Peyer's patch (tissue), 4 donors: ENCODE results near the gene GARIN5B. TPM values are rescaled to one million over a fixed set of nuclear protein-coding genes. Genes with fewer than 3 reads are reported as not detected.
A peak's percentile ranks its signal among the peaks of the same experiment; 100 is the strongest.

Source experiments
- DNase-seq, 3 donors: peaks; one replicate each; pipeline ENCODE4 v3.0.0-alpha.2; 2017 to 2019
- H3K27ac ChIP-seq, 4 donors: fragments of 200-600 bp; sonication (generic); one replicate each; pipeline ENCODE4 v1.5.1; 2016 to 2019
- H3K27me3 ChIP-seq, 2 donors: fragments of 200-600 bp; sonication (generic); one replicate each; pipeline ENCODE4 v1.5.1; 2019
- H3K36me3 ChIP-seq, 3 donors: fragments of 200-600 bp; sonication (generic); one replicate each; pipeline ENCODE4 v1.5.1; 2016 to 2019
- H3K4me1 ChIP-seq, 4 donors: fragments of 200-600 bp; sonication (generic); one replicate each; pipeline ENCODE4 v1.5.1; 2016 to 2019
- H3K4me3 ChIP-seq, 4 donors: fragments of 200-600 bp; sonication (generic); 1 replicate in 3 of 4; 2 replicates in 1 of 4; pipeline ENCODE4 v1.5.1; 2016 to 2019; ENCODE audit warnings: mild to moderate bottlenecking in 1 of 4
- H3K9me3 ChIP-seq, 4 donors: fragments of 200-600 bp; sonication (generic); one replicate each; pipeline ENCODE4 v1.5.1; 2016 to 2019; ENCODE audit warnings: mild to moderate bottlenecking in 1 of 4
- POLR2A ChIP-seq, 2 donors: fragments of 450-650 bp; IDR thresholded peaks; one replicate each; pipeline ENCODE4 v1.5.1; 2017; ENCODE audit warnings: antibody characterized with exemption in 2 of 2, mild to moderate bottlenecking in 2 of 2, moderate library complexity in 2 of 2
- total RNA-seq, 4 donors: library from RNA; depleted of rRNA; stranded (reverse); fragments of >200 nt; gene quantifications; one replicate each; pipeline ENCODE4 v1.1.0, GENCODE V29; 2016
- TF ChIP-seq, protein P1 (sequence below), 6 experiments: fragments of 450-650 bp in 4 of 6; fragments of 200-600 bp in 2 of 6; sonication (generic) in 1 of 6; IDR thresholded peaks; one replicate each; pipeline ENCODE4 v1.5.1; 2017 to 2019; ENCODE audit warnings: antibody characterized with exemption in 6 of 6, mild to moderate bottlenecking in 3 of 6, moderate library complexity in 1 of 6

The GARIN5B gene
- total RNA-seq, 4 donors from 2014 or later: not detected

DNA sequence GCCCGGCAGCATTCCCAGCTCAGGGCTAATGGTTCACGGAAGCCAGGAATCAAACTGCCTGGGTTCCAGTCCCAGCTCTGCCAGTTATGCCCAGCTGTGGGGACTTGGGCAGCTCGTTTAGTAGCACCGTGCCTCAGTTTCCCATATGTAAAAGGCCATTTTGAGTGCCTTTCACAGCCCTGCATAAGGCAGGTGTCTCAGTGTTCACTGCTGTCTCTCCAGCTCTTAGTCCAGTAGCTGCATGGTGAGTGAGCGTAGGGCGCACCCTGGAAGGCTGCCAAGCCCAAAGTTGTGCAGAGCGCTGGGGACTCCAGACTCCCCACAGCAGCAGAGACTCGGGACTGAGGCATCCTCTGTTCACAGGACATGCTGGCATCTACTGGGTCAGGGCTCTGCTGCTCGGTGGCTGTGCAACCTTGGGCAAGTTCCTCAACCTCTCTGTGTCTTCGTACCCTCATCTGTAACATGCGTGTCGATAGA is 28.2 kb upstream of the GARIN5B start:
- Histone ChIP-seq H3K9me3 (no peaks in the 10 kb centered on the region), H3K4me1 (peaks cover 8 to 33% (median 22%) of the 10 kb centered on the region in 4 donors), H3K27me3 (no peaks in the 10 kb centered on the region), H3K36me3 (peaks cover 0 to 40% (median 0%) of the 10 kb centered on the region in 3 donors), H3K27ac (no peak overlapping the region), H3K4me3 (no peak overlapping the region)
- TF ChIP-seq, protein P1, sequence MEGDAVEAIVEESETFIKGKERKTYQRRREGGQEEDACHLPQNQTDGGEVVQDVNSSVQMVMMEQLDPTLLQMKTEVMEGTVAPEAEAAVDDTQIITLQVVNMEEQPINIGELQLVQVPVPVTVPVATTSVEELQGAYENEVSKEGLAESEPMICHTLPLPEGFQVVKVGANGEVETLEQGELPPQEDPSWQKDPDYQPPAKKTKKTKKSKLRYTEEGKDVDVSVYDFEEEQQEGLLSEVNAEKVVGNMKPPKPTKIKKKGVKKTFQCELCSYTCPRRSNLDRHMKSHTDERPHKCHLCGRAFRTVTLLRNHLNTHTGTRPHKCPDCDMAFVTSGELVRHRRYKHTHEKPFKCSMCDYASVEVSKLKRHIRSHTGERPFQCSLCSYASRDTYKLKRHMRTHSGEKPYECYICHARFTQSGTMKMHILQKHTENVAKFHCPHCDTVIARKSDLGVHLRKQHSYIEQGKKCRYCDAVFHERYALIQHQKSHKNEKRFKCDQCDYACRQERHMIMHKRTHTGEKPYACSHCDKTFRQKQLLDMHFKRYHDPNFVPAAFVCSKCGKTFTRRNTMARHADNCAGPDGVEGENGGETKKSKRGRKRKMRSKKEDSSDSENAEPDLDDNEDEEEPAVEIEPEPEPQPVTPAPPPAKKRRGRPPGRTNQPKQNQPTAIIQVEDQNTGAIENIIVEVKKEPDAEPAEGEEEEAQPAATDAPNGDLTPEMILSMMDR (IDR thresholded peaks at IDR 0.05): no peak
- no peak for TF ChIP-seq POLR2A (IDR thresholded peaks at IDR 0.05)
- no peak for DNase-seq

DNA sequence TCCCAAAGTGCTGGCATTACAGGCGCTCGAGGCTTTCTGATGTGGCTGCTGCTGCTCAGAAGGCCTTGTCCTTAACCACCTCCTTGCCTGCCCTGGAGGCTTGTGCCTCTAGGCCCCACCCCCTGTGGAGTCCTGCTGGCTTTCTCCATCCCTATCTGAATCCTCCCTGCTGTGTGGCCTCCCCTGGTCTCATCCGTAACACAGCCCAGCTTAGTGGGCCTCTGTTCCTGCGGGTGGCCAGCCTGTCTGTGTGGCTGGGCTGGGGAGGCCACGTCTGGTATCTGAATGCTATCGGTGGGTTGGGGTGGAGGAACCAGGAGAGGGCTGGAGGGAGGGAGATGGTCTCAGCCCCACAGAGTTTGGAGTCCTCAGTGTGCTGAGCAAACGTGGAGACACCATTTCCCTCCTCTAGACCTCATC is 27.4 kb upstream of the GARIN5B start:
- Histone ChIP-seq H3K27me3 (no peaks in the 10 kb centered on the region), H3K36me3 (peaks cover 0 to 40% (median 0%) of the 10 kb centered on the region in 3 donors), H3K9me3 (no peaks in the 10 kb centered on the region), H3K27ac (no peak overlapping the region), H3K4me1 (peaks cover 8 to 33% (median 22%) of the 10 kb centered on the region in 4 donors), H3K4me3 (no peak overlapping the region)
- TF ChIP-seq POLR2A (IDR thresholded peaks at IDR 0.05): no peak
- TF ChIP-seq, protein P1 (IDR thresholded peaks at IDR 0.05): no peak
- DNase-seq: no peak

DNA sequence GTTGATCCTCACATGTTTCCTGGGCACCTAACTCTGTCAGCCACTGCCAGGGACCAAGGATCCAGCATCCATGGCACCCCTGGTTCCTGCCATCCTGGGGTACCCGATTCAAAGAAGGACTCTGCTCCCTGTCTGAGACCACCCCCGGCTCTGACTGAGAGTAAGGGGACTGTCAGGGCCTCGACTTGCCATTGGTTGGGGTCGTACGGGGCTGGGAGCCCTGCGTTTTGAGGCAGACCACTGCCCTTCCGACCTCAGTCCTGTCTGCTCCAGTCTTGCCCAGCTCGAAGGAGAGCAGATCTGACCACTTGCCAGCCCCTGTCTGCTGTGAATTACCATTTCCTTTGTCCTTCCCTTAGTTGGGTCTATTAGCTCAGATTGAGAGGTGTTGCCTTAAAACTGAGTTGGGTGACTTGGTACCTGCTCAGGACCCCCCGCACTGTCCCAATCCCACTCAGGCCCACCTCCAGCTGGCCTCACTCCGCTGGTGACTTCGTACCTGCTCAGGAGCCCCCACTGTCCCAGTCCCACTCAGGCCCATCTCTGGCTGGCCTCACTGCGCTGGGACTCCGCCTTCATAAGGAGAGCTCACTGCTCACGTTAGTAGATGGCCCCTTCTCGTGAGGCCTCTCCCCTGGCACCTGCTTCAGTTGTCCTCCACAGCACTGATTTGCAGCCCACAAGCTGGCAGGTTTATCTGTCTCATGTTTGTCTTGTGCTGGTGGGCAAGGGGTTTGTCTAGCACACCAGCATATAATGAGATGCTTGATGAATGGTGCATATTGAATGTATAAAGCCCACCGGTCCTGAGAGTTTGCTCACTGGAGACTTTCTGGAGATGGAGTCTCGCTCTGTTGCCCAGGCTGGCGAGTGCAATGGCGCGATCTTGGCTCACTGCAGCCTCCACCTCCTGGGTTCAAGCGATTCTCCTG is 26.6 kb upstream of the GARIN5B start:
- Histone ChIP-seq H3K4me3 (no peak overlapping the region), H3K27ac (no peak overlapping the region), H3K27me3 (no peaks in the 10 kb centered on the region), H3K9me3 (no peaks in the 10 kb centered on the region), H3K4me1 (peaks cover 8 to 37% (median 26%) of the 10 kb centered on the region in 4 donors), H3K36me3 (peaks cover 0 to 40% (median 0%) of the 10 kb centered on the region in 3 donors)
- no peak for DNase-seq
- no peak for TF ChIP-seq POLR2A (IDR thresholded peaks at IDR 0.05)
- TF ChIP-seq, protein P1 (IDR thresholded peaks at IDR 0.05): no peak

DNA sequence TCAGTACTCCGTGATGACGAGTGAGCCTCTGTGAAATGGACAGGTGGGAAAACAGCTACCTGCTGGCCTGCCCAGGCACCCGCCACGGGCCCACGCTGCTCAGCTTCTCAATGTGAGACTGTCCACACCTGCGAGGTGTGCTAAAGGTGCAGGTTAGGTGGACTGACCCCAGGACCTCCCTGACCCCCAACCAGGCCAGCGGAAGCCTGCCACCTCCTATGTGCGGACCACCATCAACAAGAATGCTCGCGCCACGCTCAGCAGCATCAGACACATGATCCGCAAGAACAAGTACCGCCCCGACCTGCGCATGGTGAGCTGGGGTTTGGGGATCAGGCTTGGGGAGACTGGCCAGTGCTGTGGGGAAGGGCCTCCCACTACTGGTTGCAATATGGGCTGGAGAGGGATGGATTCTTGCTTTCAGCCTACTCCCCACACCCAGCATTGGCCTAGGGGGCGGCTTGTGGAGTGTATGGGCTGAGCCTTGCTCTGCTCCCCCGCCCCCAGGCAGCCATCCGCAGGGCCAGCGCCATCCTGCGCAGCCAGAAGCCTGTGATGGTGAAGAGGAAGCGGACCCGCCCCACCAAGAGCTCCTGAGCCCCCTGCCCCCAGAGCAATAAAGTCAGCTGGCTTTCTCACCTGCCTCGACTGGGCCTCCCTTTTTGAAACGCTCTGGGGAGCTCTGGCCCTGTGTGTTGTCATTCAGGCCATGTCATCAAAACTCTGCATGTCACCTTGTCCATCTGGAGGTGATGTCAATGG is 24.9 kb upstream of the GARIN5B start:
- no peak for DNase-seq
- peaks cover 0 to 40% (median 0%) of the 10 kb centered on the region in 3 donors for H3K36me3 ChIP-seq
- no peak for TF ChIP-seq POLR2A (IDR thresholded peaks at IDR 0.05)
- TF ChIP-seq, protein P1 (IDR thresholded peaks at IDR 0.05): no peak
- no peaks in the 10 kb centered on the region for H3K27me3 ChIP-seq
- H3K4me1 ChIP-seq: peaks cover 8 to 48% (median 29%) of the 10 kb centered on the region in 4 donors
- peak overlapping the region in 1 of 4 donors; percentile 1 for H3K27ac ChIP-seq
- no peaks in the 10 kb centered on the region for H3K9me3 ChIP-seq
- peak overlapping the region in 3 of 4 donors; percentile 66 to 84 (median 78) for H3K4me3 ChIP-seq

DNA sequence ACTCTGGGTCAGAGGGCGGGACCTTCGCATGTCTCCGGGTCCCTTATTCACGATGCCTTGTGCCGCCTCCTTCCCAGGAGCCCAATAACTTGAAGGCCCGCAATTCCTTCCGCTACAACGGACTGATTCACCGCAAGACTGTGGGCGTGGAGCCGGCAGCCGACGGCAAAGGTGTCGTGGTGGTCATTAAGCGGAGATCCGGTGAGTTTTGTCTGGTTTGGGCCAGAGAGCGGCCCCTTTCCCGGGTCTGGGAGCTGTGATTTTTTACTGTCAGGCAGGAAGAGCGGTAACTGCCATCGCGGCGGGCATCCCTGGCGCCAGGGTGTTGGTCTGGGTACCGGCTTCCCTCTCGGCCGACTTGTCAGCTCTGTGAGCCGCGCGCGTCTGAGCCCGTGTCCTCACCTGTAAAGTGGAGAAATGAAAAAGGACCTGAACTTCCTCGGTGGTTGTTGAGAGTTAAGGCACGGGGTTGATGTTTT is 23.5 kb upstream of the GARIN5B start:
- Histone ChIP-seq H3K27me3 (no peaks in the 10 kb centered on the region), H3K4me1 (peaks cover 8 to 54% (median 29%) of the 10 kb centered on the region in 4 donors), H3K9me3 (no peaks in the 10 kb centered on the region), H3K27ac (peak overlapping the region; percentile 85 to 96 (median 91)), H3K4me3 (peak overlapping the region; percentile 66 to 86 (median 81)), H3K36me3 (peaks cover 0 to 40% (median 0%) of the 10 kb centered on the region in 3 donors)
- no peak for TF ChIP-seq POLR2A (IDR thresholded peaks at IDR 0.05)
- TF ChIP-seq, protein P1 (IDR thresholded peaks at IDR 0.05): no peak
- DNase-seq: peak in 1 of 3 donors; percentile 36
